GM12878 (cell line): ENCODE data around the gene PPA1. TPM values are rescaled to one million over a fixed set of nuclear protein-coding genes. Genes with fewer than 3 reads are reported as not detected.

Experiments used
- ASH2L ChIP-seq: fragments of 300-600, 200-600 bp; sonication (generic); IDR thresholded peaks from 2 replicates; pipeline ENCODE4 v1.6.1; 2017; ENCODE audit warnings: low read depth, mild to moderate bottlenecking, borderline replicate concordance
- CBFB ChIP-seq: IDR thresholded peaks from 2 replicates; pipeline ENCODE4 v1.6.1; 2016; ENCODE audit warnings: antibody characterized with exemption, low read depth
- CBX5 ChIP-seq: sonication (generic); IDR thresholded peaks from 2 replicates; pipeline ENCODE4 v1.6.1; 2016; ENCODE audit warnings: low read depth, moderate library complexity, mild to moderate bottlenecking, inconsistent platforms
- CREM ChIP-seq: IDR thresholded peaks from 2 replicates; pipeline ENCODE4 v1.6.1; 2014; ENCODE audit warnings: antibody characterized with exemption, low read depth
- E4F1 ChIP-seq: fragments of 450-650 bp; IDR thresholded peaks from 2 replicates; pipeline ENCODE4 v1.6.1; 2018; ENCODE audit warnings: borderline replicate concordance, mild to moderate bottlenecking; ENCODE audit not compliant: partially characterized antibody
- EZH2 ChIP-seq: IDR thresholded peaks from 2 replicates; pipeline ENCODE4 v1.6.1; 2012; ENCODE audit warnings: low read depth, mild to moderate bottlenecking, control low read depth, inconsistent platforms, low read length, borderline replicate concordance; ENCODE audit not compliant: control insufficient read depth
- HDGF ChIP-seq: fragments of 450-650 bp; IDR thresholded peaks from 2 replicates; pipeline ENCODE4 v1.6.1; 2016; ENCODE audit warnings: antibody characterized with exemption
- IRF5 ChIP-seq: fragments of 450-650 bp; IDR thresholded peaks from 2 replicates; pipeline ENCODE4 v1.6.1; 2017; ENCODE audit warnings: borderline replicate concordance
- KDM1A ChIP-seq: fragments of 200-600 bp; sonication (generic); IDR thresholded peaks from 2 replicates; pipeline ENCODE4 v1.6.1; 2016; ENCODE audit warnings: borderline replicate concordance
- MYC ChIP-seq: IDR thresholded peaks from 2 replicates; pipeline ENCODE4 v1.6.1; 2011; ENCODE audit warnings: mild to moderate bottlenecking, low read length, moderate library complexity, inconsistent platforms; ENCODE audit not compliant: insufficient read depth, insufficient replicate concordance, insufficient read length, severe bottlenecking
- NRF1 ChIP-seq: conservative IDR thresholded peaks from 2 replicates; pipeline ENCODE4 v1.6.1; 2011; ENCODE audit warnings: mild to moderate bottlenecking, low read depth, low read length, improper control_type of control experiment
- POLR2AphosphoS2 ChIP-seq: IDR thresholded peaks from 2 replicates; pipeline ENCODE4 v1.6.1; 2011; ENCODE audit warnings: low read depth, mild to moderate bottlenecking, low read length, improper control_type of control experiment, moderate library complexity
- RCOR1 ChIP-seq: conservative IDR thresholded peaks from 2 replicates; pipeline ENCODE4 v1.6.1; 2012; ENCODE audit warnings: low read depth, low read length, improper control_type of control experiment
- SMC3 ChIP-seq: IDR thresholded peaks from 2 replicates; pipeline ENCODE4 v1.6.1; 2011; ENCODE audit warnings: low read length, improper control_type of control experiment, borderline replicate concordance
- SP1 ChIP-seq: IDR thresholded peaks from one replicate; pipeline ENCODE4 v1.6.1; 2011; ENCODE audit warnings: low read depth, low read length
- SREBF2 ChIP-seq: IDR thresholded peaks from 2 replicates; pipeline ENCODE4 v1.6.1; 2012; ENCODE audit warnings: mild to moderate bottlenecking, low read length
- TCF3 ChIP-seq: IDR thresholded peaks from 2 replicates; pipeline ENCODE4 v1.6.1; 2012; ENCODE audit warnings: low read depth, mild to moderate bottlenecking, low read length, borderline replicate concordance; ENCODE audit not compliant: insufficient read depth
- polyA plus RNA-seq, 11 experiments: library from polyadenylated mRNA; depleted of rRNA in 4 of 11; unstranded in 6 of 11; stranded (reverse) in 5 of 11; fragments of >200 nt; fragmentation: Nextera tagmentation in 4 of 11; fragmentation: Illumina TruSeq in 1 of 11; extraction: Ambion mirVana in 4 of 11; extraction: Trizol in 1 of 11; gene quantifications; 1 replicate in 1 of 11; 2 replicates in 10 of 11; pipeline versions ENCODE4 v1.2.1 to v1.2.3, GENCODE V29; 2011 to 2016; ENCODE audit warnings: inconsistent platforms in 2 of 11, missing spikeins in 2 of 11, low read depth in 1 of 11
- total RNA-seq, 4 experiments: library from RNA; depleted of rRNA in 3 of 4; stranded (reverse); fragments of >200 nt in 3 of 4; fragmentation: Illumina TruSeq in 1 of 4; extraction: Trizol in 1 of 4; gene quantifications; 2 replicates each; pipeline versions ENCODE4 v1.2.1 to v1.2.3, GENCODE V29; 2013 to 2021
- TF ChIP-seq, protein P1 (sequence below): fragments of 150-350 bp; IDR thresholded peaks from 2 replicates; pipeline ENCODE4 v1.6.1; 2016; ENCODE audit warnings: low read depth, low read length

The PPA1 gene
- total and polyA plus RNA-seq, 10 of the 15 experiments (the other 5 are each of a cell fraction or from before 2014, with no cell fraction given): 224 to 452 (median 346) TPM

DNA sequence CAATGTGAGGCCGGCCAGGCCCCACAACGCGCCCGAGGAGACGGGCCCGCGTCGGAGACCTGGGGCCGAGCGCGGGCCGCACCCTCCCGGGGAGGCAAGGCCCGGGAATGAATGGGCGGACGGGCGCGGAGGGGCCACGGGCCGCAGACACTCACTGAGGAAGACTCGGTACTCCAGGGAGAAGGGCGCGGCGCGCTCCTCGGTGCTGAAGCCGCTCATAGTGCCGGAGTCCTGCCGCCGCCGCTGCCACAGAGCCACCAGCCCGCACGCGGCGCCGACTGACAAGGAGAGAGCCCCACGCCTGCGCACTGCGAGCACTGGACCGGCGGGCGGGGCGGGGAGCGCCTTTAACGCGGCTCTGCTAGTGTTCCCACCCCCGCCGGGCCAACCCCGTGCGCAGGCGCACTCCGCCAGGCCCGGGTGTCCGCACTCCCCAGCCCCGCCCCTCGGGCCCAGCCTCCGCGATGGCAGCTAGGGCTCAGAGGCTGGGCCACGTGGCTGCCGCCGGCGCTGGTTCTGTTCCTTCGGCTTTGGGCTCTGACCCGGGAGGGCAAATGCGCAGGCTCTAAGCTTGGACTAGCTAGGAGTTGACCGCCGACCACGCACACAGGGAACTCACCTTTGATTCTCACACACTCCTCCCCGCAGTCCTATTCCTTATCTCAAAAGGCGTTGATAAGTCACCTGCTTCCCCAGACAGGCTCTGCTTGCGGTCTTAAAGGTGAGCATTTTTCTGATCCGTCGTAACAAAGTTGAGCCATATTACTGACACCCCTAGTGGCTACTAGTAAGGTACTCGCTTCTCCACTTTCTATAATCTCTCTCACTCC lies at the start of gene PPA1 (continued):
- TF ChIP-seq IRF5: no peak
- TF ChIP-seq RCOR1: no peak
- TF ChIP-seq ASH2L: peak; percentile 60; the same call in 1 of the 2 replicates
- no peak for TF ChIP-seq E4F1
- TF ChIP-seq SMC3: no peak
- no peak for TF ChIP-seq CREM
- TF ChIP-seq TCF3: peak; percentile 68; the same call in 1 of the 2 replicates
- TF ChIP-seq CBX5: no peak
- TF ChIP-seq SP1: no peak
- no peak for TF ChIP-seq KDM1A
- TF ChIP-seq CBFB: peak; percentile 16; the same call in 1 of the 2 replicates
- TF ChIP-seq MYC: peak; percentile 91
- no peak for TF ChIP-seq HDGF
- no peak for TF ChIP-seq EZH2
- peak; percentile 94 for TF ChIP-seq NRF1
- no peak for TF ChIP-seq SREBF2
- TF ChIP-seq POLR2AphosphoS2: peak; percentile 63; the same call in 1 of the 2 replicates
- TF ChIP-seq, protein P1, sequence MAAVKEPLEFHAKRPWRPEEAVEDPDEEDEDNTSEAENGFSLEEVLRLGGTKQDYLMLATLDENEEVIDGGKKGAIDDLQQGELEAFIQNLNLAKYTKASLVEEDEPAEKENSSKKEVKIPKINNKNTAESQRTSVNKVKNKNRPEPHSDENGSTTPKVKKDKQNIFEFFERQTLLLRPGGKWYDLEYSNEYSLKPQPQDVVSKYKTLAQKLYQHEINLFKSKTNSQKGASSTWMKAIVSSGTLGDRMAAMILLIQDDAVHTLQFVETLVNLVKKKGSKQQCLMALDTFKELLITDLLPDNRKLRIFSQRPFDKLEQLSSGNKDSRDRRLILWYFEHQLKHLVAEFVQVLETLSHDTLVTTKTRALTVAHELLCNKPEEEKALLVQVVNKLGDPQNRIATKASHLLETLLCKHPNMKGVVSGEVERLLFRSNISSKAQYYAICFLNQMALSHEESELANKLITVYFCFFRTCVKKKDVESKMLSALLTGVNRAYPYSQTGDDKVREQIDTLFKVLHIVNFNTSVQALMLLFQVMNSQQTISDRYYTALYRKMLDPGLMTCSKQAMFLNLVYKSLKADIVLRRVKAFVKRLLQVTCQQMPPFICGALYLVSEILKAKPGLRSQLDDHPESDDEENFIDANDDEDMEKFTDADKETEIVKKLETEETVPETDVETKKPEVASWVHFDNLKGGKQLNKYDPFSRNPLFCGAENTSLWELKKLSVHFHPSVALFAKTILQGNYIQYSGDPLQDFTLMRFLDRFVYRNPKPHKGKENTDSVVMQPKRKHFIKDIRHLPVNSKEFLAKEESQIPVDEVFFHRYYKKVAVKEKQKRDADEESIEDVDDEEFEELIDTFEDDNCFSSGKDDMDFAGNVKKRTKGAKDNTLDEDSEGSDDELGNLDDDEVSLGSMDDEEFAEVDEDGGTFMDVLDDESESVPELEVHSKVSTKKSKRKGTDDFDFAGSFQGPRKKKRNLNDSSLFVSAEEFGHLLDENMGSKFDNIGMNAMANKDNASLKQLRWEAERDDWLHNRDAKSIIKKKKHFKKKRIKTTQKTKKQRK: no peak
